Immature natural killer cell (primary cell): ENCODE results near the gene FAM174B. TPM values are rescaled to one million over a fixed set of nuclear protein-coding genes. Genes with fewer than 3 reads are reported as not detected.

ENCODE experiments used
- DNase-seq, 3 donors: peaks; one replicate each; pipeline ENCODE4 v3.0.0; 2022; ENCODE audit warnings: mixed read lengths in 1 of 3
- H3K27ac Mint-ChIP-seq, 6 donors: one replicate each; pipeline ENCODE4 v1.8.0; 2020; ENCODE audit warnings: mixed read lengths in 6 of 6, mild to moderate bottlenecking in 5 of 6, inconsistent platforms in 4 of 6, moderate library complexity in 3 of 6
- H3K27me3 Mint-ChIP-seq, 3 donors: one replicate each; pipeline ENCODE4 v1.8.0; 2020 to 2021; ENCODE audit warnings: low read depth in 3 of 3, mild to moderate bottlenecking in 3 of 3, mixed read lengths in 3 of 3, moderate library complexity in 3 of 3, inconsistent platforms in 1 of 3
- H3K36me3 Mint-ChIP-seq, 3 donors: one replicate each; pipeline ENCODE4 v1.8.0; 2020; ENCODE audit warnings: mixed read lengths in 3 of 3, inconsistent platforms in 2 of 3, mild to moderate bottlenecking in 2 of 3
- H3K4me1 Mint-ChIP-seq, 2 donors: one replicate each; pipeline ENCODE4 v1.8.0; 2020; ENCODE audit warnings: inconsistent platforms in 2 of 2, mild to moderate bottlenecking in 2 of 2, mixed read lengths in 2 of 2, moderate library complexity in 1 of 2
- H3K4me3 Mint-ChIP-seq, 5 donors: one replicate each; pipeline ENCODE4 v1.8.0; 2020; ENCODE audit warnings: mild to moderate bottlenecking in 5 of 5, mixed read lengths in 5 of 5, inconsistent platforms in 3 of 5, moderate library complexity in 3 of 5
- H3K9me3 Mint-ChIP-seq, 6 donors: one replicate each; pipeline ENCODE4 v1.8.0; 2020; ENCODE audit warnings: mild to moderate bottlenecking in 6 of 6, mixed read lengths in 6 of 6, inconsistent platforms in 4 of 6, moderate library complexity in 3 of 6
- polyA plus RNA-seq, 3 donors: library from polyadenylated mRNA; unstranded; fragments of 300-500 nt; fragmentation: Illumina TruSeq; gene quantifications; one replicate each; pipeline ENCODE4 v1.2.3, GENCODE V29; 2021

The FAM174B gene
- polyA plus RNA-seq, 3 donors from 2014 or later = 0.71 to 0.78 TPM; not detected in 1

DNA sequence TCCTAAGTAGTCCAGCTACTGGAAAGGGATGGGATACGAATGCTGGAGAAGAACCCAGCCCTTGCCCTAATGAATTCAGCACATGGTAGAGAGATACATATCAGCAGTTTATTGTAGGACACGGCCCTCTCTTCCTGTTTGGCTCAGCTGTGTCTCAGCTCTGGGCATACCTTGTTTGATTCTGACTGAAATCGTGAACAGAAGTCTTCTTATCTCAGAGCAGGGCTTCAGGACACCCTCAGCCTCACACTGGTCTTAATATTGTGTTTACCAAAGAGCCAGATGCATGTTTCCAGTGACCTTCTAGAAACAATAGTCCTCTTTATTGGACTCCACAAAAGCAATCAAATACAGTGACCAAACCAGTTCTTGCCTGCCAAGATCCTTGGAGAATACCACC lies 54.7 kb downstream of the FAM174B start:
- no peak overlapping the region for H3K4me3 Mint-ChIP-seq
- no peak overlapping the region for H3K27ac Mint-ChIP-seq
- H3K4me1 Mint-ChIP-seq = no peaks in the 10 kb centered on the region
- peaks cover 0 to 5% (median 2%) of the 10 kb centered on the region in 3 donors for H3K27me3 Mint-ChIP-seq
- H3K36me3 Mint-ChIP-seq = no peaks in the 10 kb centered on the region
- no peak for DNase-seq
- H3K9me3 Mint-ChIP-seq = no peaks in the 10 kb centered on the region

DNA sequence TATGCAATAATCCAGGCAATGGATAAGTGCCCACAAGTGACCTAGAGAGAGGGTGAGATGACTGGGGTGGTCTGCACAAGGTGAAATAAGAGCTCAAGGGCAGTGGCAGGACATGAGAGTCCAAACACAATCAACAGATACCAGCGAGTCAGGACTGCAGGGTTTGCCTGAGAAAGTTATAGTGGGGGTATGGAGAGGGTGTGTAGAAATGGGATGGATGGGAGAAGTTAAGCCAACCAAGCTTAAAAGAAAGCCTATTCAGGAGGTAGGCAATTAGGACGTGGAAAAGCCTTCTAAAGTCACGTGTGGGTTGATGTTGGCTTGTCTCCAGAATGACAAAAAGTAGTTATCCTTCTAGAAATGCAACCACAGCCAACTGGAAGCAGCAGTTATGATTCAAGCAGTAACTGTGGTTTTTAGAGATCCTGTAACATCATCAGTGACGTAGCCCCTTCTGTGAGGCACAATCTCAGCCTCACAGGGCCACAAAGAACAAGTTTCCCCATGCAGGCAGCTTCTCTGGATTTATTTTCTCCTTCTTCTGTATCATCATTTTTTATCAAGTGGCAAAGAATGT lies 56.1 kb downstream of the FAM174B start:
- DNase-seq = no peak
- Mint-ChIP-seq H3K4me3 (no peak overlapping the region), H3K4me1 (no peaks in the 10 kb centered on the region), H3K9me3 (no peaks in the 10 kb centered on the region), H3K27me3 (peaks cover 0 to 2% (median 0%) of the 10 kb centered on the region in 3 donors), H3K27ac (no peak overlapping the region), H3K36me3 (no peaks in the 10 kb centered on the region)

DNA sequence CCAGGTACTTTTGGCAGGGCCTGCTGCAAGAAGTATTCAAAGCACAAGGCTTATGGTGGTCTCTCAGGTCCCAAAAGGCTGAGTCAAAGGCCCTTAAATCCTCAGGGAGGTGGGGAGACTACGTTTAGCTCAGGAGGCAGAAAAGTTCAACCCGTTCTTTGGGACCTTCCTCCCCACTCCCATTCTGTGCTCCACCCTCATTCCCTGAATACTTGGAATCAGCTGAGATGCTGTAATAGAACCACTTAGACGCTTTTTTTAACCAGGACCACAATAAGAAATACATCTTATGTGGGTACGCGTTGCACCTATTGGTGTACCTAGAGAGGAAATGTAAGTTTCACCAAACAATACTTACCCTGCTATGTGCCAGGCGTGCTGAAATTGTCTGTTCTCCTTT lies 58.0 kb downstream of the FAM174B start:
- DNase-seq = no peak
- Mint-ChIP-seq H3K36me3 (no peaks in the 10 kb centered on the region), H3K9me3 (no peaks in the 10 kb centered on the region), H3K27me3 (peaks cover 0 to 2% (median 2%) of the 10 kb centered on the region in 3 donors), H3K27ac (no peak overlapping the region), H3K4me1 (no peaks in the 10 kb centered on the region), H3K4me3 (no peak overlapping the region)

DNA sequence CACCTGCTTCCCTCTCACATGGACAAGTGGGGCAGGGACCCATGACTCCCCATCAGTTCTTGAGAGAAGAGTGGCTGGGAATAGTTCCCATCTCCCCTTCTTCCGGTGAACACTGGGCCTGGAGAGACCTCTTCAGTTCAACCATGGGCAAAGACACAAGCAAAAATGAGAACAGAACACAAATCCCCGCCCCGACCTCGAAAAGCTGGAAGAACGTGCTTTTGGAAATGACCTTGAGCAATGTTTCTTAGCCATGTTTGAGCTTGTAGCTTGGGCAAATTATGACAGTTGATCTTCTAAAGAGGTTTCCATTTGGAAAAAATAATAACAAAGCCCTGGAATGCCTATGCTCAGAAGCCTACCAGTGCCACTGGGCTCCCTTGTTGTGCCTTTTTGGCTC lies 59.0 kb downstream of the FAM174B start:
- H3K9me3 Mint-ChIP-seq = no peaks in the 10 kb centered on the region
- H3K4me3 Mint-ChIP-seq = no peak overlapping the region
- no peak for DNase-seq
- no peaks in the 10 kb centered on the region for H3K36me3 Mint-ChIP-seq
- H3K27me3 Mint-ChIP-seq = peaks cover 0 to 2% (median 2%) of the 10 kb centered on the region in 3 donors
- H3K4me1 Mint-ChIP-seq = no peaks in the 10 kb centered on the region
- H3K27ac Mint-ChIP-seq = no peak overlapping the region

DNA sequence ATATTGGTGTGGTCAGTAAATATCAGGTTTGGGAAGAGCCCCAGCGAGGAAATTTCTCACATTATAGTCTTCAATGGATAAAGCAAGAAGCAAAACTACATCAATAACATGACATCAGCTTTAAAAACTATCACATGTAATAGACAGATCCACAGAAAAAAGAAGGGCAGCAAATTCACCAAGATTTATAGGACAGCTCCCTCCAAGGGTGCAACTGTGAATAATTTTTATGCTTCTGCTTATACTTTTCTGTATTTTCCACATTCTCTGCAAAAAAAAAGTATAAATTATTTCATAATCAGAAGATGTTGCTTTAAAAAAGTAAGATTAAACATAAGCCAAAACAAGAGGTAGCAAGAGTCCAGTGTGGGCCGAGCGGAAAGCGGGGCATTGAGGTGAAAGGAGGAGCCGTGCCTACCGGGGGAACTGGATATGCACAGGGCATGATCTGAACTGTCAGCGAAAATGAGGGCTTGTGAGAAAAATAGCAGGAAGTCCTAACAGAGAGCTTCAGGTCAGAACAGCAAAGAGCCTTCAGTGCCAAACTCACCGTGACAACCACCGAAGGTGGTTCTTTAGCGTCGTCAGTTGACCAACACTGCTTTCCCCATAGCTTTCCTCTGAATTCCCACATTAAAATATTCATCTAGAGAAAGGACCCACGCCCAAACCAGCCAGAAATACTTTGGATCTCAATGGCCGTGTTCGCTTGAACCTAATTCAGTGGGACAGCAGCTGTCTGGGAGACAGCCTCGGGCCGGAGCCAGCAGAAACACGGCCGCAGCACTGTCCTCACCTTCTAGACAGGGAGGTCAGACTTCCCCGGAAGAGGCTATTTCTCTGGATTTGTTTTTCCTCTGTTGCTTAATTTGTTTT lies 59.8 kb downstream of the FAM174B start:
- no peak overlapping the region for H3K27ac Mint-ChIP-seq
- no peak for DNase-seq
- no peaks in the 10 kb centered on the region for H3K9me3 Mint-ChIP-seq
- peaks cover 0 to 2% (median 2%) of the 10 kb centered on the region in 3 donors for H3K27me3 Mint-ChIP-seq
- H3K36me3 Mint-ChIP-seq = no peaks in the 10 kb centered on the region
- no peaks in the 10 kb centered on the region for H3K4me1 Mint-ChIP-seq
- no peak overlapping the region for H3K4me3 Mint-ChIP-seq

DNA sequence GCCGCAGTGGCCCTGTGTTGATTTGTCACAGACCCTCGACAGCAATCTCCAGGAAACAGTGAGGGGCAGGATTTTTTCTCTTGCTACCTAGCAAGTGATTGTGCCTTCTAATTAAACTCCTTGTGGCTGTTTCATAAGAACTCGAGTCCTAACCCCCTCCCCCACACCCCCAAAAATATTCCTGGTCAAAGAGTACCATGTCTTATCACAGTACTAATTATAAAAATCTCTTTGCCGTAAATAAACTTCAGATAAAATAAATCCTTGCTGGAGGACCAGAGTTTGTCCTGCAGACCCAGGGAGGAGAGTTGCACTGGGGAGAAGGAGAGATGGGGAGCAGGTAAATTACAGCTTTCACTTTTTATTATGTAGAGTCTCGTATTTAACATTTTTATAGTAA lies 64.3 kb downstream of the FAM174B start:
- Mint-ChIP-seq H3K27me3 (peaks cover 0 to 3% (median 0%) of the 10 kb centered on the region in 3 donors), H3K27ac (no peak overlapping the region), H3K4me3 (no peak overlapping the region), H3K9me3 (no peaks in the 10 kb centered on the region), H3K4me1 (no peaks in the 10 kb centered on the region), H3K36me3 (no peaks in the 10 kb centered on the region)
- DNase-seq = no peak

DNA sequence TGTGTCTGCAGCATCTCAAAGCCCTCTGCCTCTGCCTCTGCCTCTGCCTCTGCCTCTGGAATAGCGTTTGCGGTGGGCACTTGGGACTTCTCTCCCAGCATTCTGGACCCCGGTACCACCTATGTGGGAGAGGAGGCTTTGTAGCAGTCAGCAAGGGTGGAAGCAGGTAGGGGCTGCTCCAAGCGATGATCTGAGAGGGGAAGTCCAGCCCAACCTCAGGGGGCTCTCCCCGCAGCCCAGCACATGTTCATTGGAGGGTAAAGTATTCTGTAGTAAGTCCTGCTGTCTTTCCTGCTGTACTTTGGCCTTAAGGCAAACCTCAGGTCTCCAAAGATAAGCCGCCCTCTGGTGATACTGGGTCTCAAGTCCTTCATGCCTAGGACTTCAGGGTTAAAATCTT lies 68.6 kb downstream of the FAM174B start:
- no peaks in the 10 kb centered on the region for H3K4me1 Mint-ChIP-seq
- H3K4me3 Mint-ChIP-seq = no peak overlapping the region
- H3K27ac Mint-ChIP-seq = no peak overlapping the region
- H3K36me3 Mint-ChIP-seq = no peaks in the 10 kb centered on the region
- H3K9me3 Mint-ChIP-seq = no peaks in the 10 kb centered on the region
- DNase-seq = no peak
- H3K27me3 Mint-ChIP-seq = peaks cover 2 to 6% (median 2%) of the 10 kb centered on the region in 3 donors

DNA sequence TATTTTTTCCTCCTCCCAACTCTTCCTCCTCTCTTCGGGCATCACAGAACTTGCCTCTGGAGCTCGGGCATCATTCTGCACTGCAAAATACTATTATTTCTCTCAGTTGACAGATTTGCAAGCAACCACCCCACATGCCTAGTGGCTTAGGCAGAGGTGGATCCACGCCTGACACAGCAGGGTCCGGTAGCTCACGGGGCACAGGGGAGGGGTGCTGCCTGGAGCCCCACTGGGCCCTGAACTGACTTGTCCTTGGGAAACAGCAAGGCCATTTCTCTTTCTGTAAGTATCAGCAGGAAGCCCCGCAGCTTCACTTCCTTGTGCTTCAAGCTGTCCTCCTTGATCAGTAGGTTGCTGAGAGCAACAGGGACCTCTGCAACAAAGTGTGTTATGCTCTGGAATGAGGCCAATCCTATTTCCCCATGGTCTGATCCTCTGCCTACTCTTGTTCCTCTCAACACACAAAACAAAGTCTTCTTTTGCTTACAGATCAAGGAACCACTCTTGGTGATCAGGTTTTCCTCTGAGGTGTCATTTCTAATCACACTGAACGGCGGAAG lies 69.1 kb downstream of the FAM174B start:
- peaks cover 2 to 6% (median 2%) of the 10 kb centered on the region in 3 donors for H3K27me3 Mint-ChIP-seq
- H3K27ac Mint-ChIP-seq = no peak overlapping the region
- H3K9me3 Mint-ChIP-seq = no peaks in the 10 kb centered on the region
- no peaks in the 10 kb centered on the region for H3K4me1 Mint-ChIP-seq
- H3K36me3 Mint-ChIP-seq = no peaks in the 10 kb centered on the region
- H3K4me3 Mint-ChIP-seq = no peak overlapping the region
- no peak for DNase-seq

DNA sequence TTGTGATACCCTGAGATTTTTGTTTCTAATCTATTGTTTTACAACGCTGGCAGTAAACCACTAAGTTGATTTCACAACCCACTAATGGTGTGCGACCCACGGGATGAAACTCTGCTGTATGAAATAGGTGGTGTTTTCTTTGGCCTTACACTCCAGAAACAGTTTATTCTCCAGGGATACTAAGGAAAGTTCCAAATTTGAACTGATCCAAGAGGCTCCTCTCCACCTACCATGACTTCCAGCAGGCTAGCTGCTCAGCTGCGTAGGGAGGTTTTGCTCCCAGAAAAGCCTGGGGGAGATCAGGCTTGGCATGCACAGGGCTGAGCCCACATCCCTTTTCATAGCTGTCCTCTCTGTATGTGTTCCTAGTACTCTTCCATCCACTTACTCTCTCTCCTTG lies 71.5 kb downstream of the FAM174B start:
- Mint-ChIP-seq H3K36me3 (no peaks in the 10 kb centered on the region), H3K4me1 (no peaks in the 10 kb centered on the region), H3K27ac (no peak overlapping the region), H3K4me3 (no peak overlapping the region), H3K27me3 (peaks cover 2 to 6% (median 2%) of the 10 kb centered on the region in 3 donors), H3K9me3 (no peaks in the 10 kb centered on the region)
- no peak for DNase-seq

DNA sequence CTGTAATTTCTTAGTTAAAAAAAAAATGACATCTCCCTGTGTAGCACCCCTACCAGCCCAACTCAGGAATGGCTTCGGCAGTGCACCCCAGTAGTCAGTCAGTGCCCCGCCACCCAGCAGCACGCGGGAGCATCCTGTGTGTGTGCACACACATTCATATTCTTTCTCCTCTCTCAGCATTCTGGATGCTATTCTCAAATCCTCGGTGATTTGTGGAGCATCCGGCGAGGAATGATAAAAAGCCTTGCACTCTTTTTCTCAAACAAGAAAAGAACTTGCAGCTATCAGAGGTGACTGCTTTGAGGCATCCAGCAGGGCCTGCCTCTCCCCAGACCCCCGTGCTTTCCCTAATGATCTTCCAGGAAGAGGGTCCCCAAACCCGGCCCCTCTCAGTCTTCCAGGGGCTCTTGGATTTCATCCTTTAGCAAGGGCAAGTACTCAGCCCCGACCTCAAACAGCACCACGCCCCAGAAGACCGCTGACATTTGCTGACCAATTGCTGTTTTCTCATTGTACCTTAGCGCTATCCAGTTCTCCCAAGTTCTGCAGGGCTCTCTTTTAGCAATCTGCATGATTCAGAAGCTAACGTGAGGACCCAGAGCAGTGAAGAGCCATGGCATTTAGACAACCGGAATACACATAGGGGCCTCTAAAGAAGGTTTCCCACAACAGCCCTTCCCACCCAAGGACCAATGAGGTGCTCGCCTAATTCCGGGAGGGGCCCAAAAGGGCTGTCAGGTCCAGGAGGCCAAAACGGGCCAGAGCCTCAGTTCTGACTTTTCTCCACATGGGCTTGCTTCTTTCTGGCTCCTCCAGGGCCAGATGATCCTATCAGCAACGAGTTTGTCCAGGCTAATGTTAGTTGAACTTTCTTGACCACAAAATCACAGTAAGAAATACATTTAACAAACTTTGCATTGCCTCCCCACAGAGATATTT lies 72.2 kb downstream of the FAM174B start:
- DNase-seq = no peak

DNA sequence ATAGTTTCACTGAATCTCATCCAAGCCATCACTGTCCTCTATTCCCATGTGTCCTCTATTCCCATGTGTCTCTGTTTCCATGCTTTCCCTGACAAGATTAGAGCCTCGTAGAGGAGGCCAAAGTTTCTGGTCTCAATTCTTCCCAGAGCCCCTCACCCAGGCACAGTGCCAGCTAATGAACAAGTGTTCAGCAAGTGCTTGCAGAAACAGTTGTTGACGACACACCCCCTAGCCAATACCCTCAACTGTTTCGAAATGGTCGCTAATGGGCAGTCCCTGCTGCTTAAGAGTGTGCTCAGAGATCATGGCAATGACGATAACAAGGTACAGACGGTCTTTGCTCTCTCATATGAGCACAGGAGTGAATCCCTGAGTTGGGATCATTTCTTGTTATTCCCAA lies 73.4 kb downstream of the FAM174B start:
- H3K9me3 Mint-ChIP-seq = no peaks in the 10 kb centered on the region
- no peak overlapping the region for H3K27ac Mint-ChIP-seq
- DNase-seq = no peak
- H3K4me1 Mint-ChIP-seq = no peaks in the 10 kb centered on the region
- H3K4me3 Mint-ChIP-seq = no peak overlapping the region
- peaks cover 0 to 10% (median 3%) of the 10 kb centered on the region in 3 donors for H3K27me3 Mint-ChIP-seq
- H3K36me3 Mint-ChIP-seq = no peaks in the 10 kb centered on the region

More for the DNA sequence above, 72.2 kb downstream of the FAM174B start:
- H3K9me3 Mint-ChIP-seq = no peaks in the 10 kb centered on the region
- no peaks in the 10 kb centered on the region for H3K4me1 Mint-ChIP-seq
- H3K27ac Mint-ChIP-seq = no peak overlapping the region
- no peaks in the 10 kb centered on the region for H3K36me3 Mint-ChIP-seq
- H3K4me3 Mint-ChIP-seq = no peak overlapping the region
- peaks cover 2 to 8% (median 3%) of the 10 kb centered on the region in 3 donors for H3K27me3 Mint-ChIP-seq

DNA sequence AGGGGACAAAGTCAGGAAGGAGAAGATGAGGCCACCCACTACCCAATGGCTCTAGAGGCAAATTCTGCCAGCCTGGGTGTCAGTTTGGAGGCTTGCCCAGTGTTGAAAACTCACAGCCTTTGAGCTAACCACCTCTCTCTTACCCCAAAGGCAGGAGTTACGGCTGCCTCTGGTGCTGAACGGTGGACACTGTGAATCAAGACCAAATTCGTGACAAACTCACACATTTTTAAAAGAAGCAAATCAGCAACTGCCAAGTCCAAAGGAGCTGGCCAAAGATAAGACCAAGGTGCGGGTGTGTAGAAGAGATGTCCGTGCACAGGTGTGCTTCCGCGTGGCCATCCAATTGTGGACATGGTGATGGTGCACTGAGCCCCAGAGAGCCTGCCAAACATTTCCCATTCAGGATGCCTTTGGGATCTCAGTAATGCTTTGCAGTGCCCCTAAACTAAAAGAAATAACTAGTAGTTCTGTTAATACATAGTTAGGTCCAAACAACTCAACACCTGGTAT lies 74.6 kb downstream of the FAM174B start:
- H3K36me3 Mint-ChIP-seq = no peaks in the 10 kb centered on the region
- no peak overlapping the region for H3K4me3 Mint-ChIP-seq
- H3K27me3 Mint-ChIP-seq = peaks cover 0 to 10% (median 3%) of the 10 kb centered on the region in 3 donors
- H3K9me3 Mint-ChIP-seq = no peaks in the 10 kb centered on the region
- no peak for DNase-seq
- H3K27ac Mint-ChIP-seq = no peak overlapping the region
- H3K4me1 Mint-ChIP-seq = no peaks in the 10 kb centered on the region

DNA sequence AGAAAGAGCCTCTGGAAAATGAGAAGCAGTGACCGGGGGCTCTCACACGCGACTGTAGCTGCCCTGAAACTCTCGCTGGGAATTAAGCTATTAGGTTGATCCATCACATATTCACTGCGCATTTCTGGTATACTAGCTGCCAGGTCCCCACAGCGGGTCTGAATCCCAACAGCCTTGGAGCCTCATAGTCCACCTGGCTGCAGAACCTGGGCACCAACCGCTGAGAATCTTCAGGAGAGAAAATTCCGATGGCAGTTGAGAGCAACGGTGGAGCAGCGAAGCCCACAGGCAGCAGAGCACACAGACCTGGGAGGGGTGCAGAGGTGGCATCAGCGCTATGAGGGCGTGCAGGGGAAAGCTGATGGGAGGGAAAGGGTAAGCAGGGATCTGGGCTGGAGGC lies 75.1 kb downstream of the FAM174B start:
- Mint-ChIP-seq H3K36me3 (no peaks in the 10 kb centered on the region), H3K27ac (no peak overlapping the region), H3K4me3 (no peak overlapping the region), H3K9me3 (no peaks in the 10 kb centered on the region), H3K27me3 (peaks cover 0 to 8% (median 3%) of the 10 kb centered on the region in 3 donors), H3K4me1 (no peaks in the 10 kb centered on the region)
- DNase-seq = no peak
